Testis (tissue), 3 donors: ENCODE measurements around the gene TBCD. TPM values are rescaled to one million over a fixed set of nuclear protein-coding genes. Genes with fewer than 3 reads are reported as not detected.

Experiments used
- DNase-seq: peaks from one replicate; pipeline ENCODE4 v3.0.0-alpha.2; 2019
- H3K27ac ChIP-seq, 2 donors: fragments of 200-600 bp; sonication (generic); one replicate each; pipeline ENCODE4 v1.5.1; 2019
- H3K27me3 ChIP-seq: fragments of 200-600 bp; sonication (generic); one replicate; pipeline ENCODE4 v1.5.1; 2019
- H3K36me3 ChIP-seq: fragments of 200-600 bp; sonication (generic); one replicate; pipeline ENCODE4 v1.5.1; 2017; ENCODE audit warnings: low read depth; ENCODE audit errors: missing control alignments
- H3K4me1 ChIP-seq: fragments of 200-600 bp; sonication (generic); one replicate; pipeline ENCODE4 v1.5.1; 2019
- H3K4me3 ChIP-seq, 2 donors: fragments of 200-600 bp; sonication (generic); one replicate each; pipeline ENCODE4 v1.5.1; 2017 to 2019
- H3K9me3 ChIP-seq: fragments of 200-600 bp; sonication (generic); one replicate; pipeline ENCODE4 v1.5.1; 2017
- POLR2A ChIP-seq: fragments of 450-650 bp; IDR thresholded peaks from one replicate; pipeline ENCODE4 v1.6.1; 2017; ENCODE audit warnings: antibody characterized with exemption, mild to moderate bottlenecking, moderate library complexity
- WGBS, 2 donors: methylation state at CpG; one replicate each; pipeline ENCODE4 v1.1.5; 2018; 5-methylcytosine and 5-hydroxymethylcytosine counted together
- intact Hi-C: fragments of 100-400 bp; cut with DNase I; formaldehyde crosslinking; loops from one replicate; pipeline ENCODE4 v1.15.1; 2023; ENCODE audit warnings: low total_unique reads
- polyA plus RNA-seq: library from polyadenylated mRNA; stranded (reverse); fragments of 350-450 nt; fragmentation: Illumina TruSeq; extraction: RNeasy Lipid Tissue Mini Kit (QIAGEN cat#74804); gene quantifications from one replicate; pipeline ENCODE4 v1.2.3, GENCODE V29; 2014; ENCODE audit warnings: low read depth, low replicate concordance; ENCODE audit not compliant: insufficient read depth
- total RNA-seq, 2 donors: library from RNA; depleted of rRNA; stranded (reverse); fragments of >200 nt; gene quantifications; one replicate each; pipeline ENCODE4 v1.2.3, GENCODE V29; 2016
- TF ChIP-seq, protein P1 (sequence below), 3 experiments: fragments of 450-650 bp in 2 of 3; fragments of 200-600 bp in 1 of 3; sonication (generic) in 1 of 3; IDR thresholded peaks; one replicate each; pipeline ENCODE4 v1.5.1; 2016 to 2019; ENCODE audit warnings: antibody characterized with exemption in 3 of 3, mild to moderate bottlenecking in 2 of 3, moderate library complexity in 1 of 3

The TBCD gene
- total and polyA plus RNA-seq, 3 donors from 2014 or later: 81.2 to 128 (median 115) TPM

DNA sequence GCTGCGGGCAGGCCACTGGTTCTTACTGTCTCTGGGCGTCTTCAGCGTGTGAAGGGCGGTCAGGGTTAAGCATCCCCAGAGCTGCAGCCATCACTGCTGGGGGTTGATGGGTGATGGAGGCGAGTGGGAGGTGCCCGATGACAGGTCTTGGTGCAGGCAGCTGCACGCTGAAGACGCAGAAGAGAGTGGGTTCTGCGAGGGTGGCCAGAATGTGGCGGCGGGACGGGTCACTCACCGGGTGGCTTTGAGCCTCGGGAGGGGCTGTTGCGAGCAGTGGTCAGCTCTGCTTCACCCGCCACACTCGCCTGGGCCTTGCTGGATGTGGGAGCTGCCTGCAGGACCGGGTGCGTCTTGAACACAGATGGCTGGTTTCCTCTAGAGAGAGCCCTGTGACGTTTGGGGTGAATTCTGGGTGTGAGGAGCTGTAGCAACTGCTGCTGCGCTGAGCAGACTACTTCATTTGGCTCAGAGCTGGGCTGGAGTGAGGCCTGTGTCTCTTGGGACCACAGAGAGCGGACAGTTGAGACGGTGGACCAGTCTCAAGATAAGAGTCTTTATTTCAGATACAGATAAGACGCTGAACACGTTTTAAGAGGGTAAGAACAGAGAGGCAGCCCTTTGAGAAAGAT, 132.6 kb downstream of the TBCD start:
- intact Hi-C loops: no loop called here
- TF ChIP-seq, protein P1, sequence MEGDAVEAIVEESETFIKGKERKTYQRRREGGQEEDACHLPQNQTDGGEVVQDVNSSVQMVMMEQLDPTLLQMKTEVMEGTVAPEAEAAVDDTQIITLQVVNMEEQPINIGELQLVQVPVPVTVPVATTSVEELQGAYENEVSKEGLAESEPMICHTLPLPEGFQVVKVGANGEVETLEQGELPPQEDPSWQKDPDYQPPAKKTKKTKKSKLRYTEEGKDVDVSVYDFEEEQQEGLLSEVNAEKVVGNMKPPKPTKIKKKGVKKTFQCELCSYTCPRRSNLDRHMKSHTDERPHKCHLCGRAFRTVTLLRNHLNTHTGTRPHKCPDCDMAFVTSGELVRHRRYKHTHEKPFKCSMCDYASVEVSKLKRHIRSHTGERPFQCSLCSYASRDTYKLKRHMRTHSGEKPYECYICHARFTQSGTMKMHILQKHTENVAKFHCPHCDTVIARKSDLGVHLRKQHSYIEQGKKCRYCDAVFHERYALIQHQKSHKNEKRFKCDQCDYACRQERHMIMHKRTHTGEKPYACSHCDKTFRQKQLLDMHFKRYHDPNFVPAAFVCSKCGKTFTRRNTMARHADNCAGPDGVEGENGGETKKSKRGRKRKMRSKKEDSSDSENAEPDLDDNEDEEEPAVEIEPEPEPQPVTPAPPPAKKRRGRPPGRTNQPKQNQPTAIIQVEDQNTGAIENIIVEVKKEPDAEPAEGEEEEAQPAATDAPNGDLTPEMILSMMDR (IDR thresholded peaks at IDR 0.05): no peak
- TF ChIP-seq POLR2A: no peak
- WGBS, 2 donors: 83 to 85% methylated on average over 24 to 25 of the region's 25 CpGs
- Histone ChIP-seq H3K36me3 (no peaks in the 10 kb centered on the region), H3K4me1 (peaks cover 18% of the 10 kb centered on the region), H3K4me3 (no peak overlapping the region), H3K27me3 (no peaks in the 10 kb centered on the region), H3K9me3 (no peaks in the 10 kb centered on the region), H3K27ac (no peak overlapping the region)
- DNase-seq: no peak

DNA sequence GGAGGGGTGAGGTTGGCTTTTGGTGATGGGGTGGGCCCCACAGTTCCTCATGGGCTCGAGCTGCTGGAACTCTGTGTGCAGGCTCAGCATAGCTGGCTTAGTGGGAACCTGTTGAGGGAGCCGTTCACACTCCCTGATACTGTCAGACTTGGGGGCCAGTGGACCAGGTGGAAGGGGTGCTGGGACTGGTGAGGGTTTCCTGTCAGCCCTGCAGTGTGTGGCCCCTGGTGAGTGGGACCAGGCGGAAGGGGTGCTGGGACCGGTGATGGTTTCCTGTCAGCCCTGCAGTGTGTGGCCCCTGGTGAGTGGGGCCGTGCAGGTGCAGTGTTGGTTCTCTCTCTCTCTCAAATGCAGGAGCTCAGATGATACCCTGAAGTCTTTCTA, 133.1 kb downstream of the TBCD start:
- H3K9me3 ChIP-seq: no peaks in the 10 kb centered on the region
- no peaks in the 10 kb centered on the region for H3K36me3 ChIP-seq
- no peak for TF ChIP-seq POLR2A
- H3K27ac ChIP-seq: no peak overlapping the region
- no peak for DNase-seq
- 87 to 89% methylated on average over 5 of the region's 5 CpGs for WGBS, 2 donors
- peaks cover 18% of the 10 kb centered on the region for H3K4me1 ChIP-seq
- H3K27me3 ChIP-seq: no peaks in the 10 kb centered on the region
- intact Hi-C loops: no loop called here
- H3K4me3 ChIP-seq: no peak overlapping the region

DNA sequence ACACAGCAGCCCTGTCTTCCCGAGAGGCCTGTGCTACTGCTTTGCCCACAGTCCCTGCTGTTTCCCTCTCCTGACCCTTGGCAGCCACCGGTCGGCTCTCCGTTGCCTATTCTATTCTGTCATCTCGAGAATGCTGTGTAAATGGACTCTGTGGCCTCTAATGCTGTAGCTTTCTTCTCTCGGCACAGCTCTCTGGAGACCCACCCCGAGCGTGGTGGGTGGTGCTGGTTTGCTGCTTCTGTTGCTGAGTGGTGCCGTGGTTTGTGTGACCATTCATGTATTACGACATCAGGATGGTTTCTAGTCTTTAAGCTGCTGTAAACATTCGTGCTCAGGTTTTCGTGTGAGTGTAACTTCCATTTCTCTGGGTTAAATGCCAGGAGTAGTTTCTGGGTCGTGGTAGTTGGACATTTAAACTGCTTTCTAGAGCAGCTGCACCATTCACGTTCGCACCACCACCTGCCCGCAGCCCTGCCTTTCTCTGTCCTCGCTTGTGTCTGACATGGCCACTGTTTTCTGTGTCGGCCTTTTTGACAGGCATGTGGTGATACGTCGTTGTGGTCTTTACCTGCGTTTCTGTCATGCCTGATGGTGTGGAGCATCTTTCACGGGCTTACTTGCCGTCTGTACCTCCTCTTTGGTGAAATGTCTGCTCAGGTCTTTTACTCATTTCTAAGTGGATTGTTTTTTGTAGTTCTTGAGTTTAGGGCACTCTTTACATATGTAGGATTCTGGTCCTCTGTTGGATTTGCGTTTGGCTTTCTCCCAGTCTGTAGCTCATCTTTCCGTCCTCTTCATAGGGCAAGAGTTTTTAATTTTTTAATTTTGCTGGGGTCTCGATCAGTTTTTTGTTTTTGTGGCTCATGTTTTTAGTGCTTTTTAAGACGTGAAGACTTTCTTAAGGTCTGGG, 135.6 kb downstream of the TBCD start:
- Histone ChIP-seq H3K27ac (no peak overlapping the region), H3K4me3 (no peak overlapping the region), H3K9me3 (no peaks in the 10 kb centered on the region), H3K27me3 (no peaks in the 10 kb centered on the region), H3K4me1 (peaks cover 5% of the 10 kb centered on the region), H3K36me3 (no peaks in the 10 kb centered on the region)
- WGBS, 2 donors: 95 to 96% methylated on average over 27 of the region's 27 CpGs
- no peak for DNase-seq
- TF ChIP-seq, protein P1 (IDR thresholded peaks at IDR 0.05): no peak
- TF ChIP-seq POLR2A: no peak
- intact Hi-C loops: no loop called here

DNA sequence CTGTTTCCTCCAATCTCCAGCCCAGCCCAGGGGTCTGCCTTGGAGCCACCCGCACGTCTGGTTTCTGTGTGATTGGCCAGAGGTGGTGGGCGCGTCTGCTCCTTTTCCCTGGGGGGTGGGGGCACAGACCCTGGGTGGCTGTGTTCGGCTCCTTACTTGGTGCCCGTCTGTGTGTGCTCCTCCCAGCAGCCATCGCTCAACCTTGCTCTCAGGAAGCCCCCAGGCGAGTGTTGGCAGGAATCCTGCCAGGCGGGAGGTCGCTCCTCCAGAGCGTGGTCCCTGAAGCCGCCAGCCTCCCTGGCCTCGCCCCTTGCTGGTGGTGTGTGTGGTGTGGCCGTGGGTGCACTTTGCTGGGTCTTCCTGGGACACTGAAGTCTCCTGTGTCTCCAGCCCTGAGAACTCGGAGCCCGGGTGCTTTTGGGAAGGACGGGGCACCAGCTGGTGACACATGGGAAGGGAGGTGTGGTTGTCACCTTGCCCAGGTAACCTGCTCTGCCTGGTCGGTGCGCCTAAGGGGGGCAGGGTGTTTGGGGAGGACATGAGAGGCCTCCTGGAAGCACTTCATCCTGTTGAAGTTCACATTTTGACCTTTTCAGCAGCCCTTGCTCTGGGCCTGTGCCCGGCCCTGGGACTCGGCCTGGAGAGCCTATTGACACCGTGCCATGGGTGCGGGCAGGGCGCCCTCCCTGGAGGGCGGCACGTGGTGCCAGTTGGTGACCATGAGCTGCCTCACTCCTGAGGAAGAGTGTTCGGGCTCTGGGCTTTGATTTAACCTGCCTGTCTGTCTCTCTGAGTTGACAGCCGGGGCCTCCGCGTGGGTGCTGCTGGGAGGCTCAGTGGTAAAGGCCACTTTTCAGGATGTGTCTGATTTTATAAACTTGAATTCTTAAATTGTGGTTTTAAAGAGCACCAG, 137.0 kb downstream of the TBCD start:
- DNase-seq: peak; percentile 48
- intact Hi-C loops: no loop called here
- 74 to 88% methylated on average over 15 to 30 of the region's 30 CpGs for whole genome bisulfite sequencing, 2 donors

More for the DNA sequence above, 137.0 kb downstream of the TBCD start:
- Histone ChIP-seq H3K4me3 (no peak overlapping the region), H3K27me3 (no peaks in the 10 kb centered on the region), H3K27ac (no peak overlapping the region), H3K9me3 (no peaks in the 10 kb centered on the region), H3K4me1 (peaks cover 5% of the 10 kb centered on the region), H3K36me3 (no peaks in the 10 kb centered on the region)
- TF ChIP-seq, protein P1 (IDR thresholded peaks at IDR 0.05): no peak
- no peak for TF ChIP-seq POLR2A
